GM12864 (cell line): ENCODE data around the gene RGS5.
"Not testable (repeated sequence)": the region's sequence is repeated elsewhere in the genome, so short reads cannot be mapped to it uniquely, and the experiment has no call there.

ENCODE experiments used
- DNase-seq: peaks from one replicate; pipeline ENCODE4 v3.0.0-alpha.2; 2011; ENCODE audit warnings: low read depth
- H3K4me3 ChIP-seq: 2 replicates; pipeline ENCODE4 v1.5.1; 2011; ENCODE audit warnings: mild to moderate bottlenecking, low read depth, low read length, control low read depth
- TF ChIP-seq, protein P1 (sequence below): IDR thresholded peaks from 2 replicates; pipeline ENCODE4 v1.5.1; 2011; ENCODE audit warnings: low read depth, mild to moderate bottlenecking, moderate library complexity, low read length, control low read depth, inconsistent platforms; ENCODE audit errors: missing control alignments

Gene RGS5

DNA sequence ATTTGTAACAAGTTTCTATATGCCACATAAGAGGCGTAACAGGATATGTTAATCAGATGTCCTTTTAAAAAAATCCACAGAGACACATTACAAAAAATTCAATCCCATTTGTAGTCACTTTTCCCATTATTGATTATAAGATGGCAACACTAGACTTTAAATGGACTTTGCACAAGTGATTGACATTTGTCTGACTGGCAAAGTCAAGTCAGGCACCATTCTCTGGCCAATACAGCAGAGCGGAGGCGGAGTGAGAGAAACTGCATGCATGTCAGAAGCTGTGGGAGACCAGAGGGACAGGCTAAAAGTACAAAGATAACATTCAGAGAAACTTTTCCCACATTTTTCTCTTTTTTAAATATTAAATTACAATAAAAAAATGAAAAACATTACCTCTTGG lies 28.1 kb upstream of the RGS5 start:
- DNase-seq: no peak
- TF ChIP-seq, protein P1, sequence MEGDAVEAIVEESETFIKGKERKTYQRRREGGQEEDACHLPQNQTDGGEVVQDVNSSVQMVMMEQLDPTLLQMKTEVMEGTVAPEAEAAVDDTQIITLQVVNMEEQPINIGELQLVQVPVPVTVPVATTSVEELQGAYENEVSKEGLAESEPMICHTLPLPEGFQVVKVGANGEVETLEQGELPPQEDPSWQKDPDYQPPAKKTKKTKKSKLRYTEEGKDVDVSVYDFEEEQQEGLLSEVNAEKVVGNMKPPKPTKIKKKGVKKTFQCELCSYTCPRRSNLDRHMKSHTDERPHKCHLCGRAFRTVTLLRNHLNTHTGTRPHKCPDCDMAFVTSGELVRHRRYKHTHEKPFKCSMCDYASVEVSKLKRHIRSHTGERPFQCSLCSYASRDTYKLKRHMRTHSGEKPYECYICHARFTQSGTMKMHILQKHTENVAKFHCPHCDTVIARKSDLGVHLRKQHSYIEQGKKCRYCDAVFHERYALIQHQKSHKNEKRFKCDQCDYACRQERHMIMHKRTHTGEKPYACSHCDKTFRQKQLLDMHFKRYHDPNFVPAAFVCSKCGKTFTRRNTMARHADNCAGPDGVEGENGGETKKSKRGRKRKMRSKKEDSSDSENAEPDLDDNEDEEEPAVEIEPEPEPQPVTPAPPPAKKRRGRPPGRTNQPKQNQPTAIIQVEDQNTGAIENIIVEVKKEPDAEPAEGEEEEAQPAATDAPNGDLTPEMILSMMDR: no peak
- H3K4me3 ChIP-seq: no peak overlapping the region

DNA sequence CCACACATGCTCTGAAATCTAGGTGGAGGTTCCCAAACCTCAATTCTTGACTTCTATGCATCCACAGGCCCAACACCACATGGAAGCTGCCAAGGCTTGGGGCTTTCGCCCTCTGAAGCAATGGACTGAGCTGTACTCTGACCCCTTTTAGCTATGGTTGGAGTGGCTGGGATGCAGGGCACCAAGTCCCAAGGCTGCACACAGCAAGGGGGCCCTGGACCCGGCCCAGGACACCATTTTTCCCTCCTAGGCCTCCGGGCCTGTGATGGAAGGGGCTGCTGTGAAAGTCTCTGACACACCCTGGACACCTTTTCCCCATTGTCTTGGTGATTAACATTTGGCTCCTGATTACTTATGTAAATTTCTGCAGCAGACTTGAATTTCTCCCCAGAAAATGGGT lies 25.6 kb upstream of the RGS5 start:
- H3K4me3 ChIP-seq, DNase-seq: not testable (repeated sequence)

DNA sequence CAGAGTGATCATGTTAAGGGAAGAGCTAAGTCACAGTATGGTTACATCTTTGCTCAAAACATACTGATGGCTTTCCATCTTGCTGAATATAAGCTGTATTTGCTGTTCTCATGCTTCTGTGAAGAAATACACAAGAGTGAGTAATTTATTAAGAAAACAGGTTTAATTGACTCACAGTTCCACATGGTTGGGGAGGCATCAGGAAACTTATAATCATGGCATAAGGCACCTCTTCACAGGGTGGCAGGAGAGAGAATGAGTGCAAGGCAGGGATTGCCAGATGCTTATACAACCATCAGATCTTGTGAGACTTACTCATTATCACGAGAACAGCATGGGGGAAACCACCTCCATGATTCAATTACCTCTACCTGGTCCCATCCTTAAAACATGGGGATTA lies 24.4 kb upstream of the RGS5 start:
- H3K4me3 ChIP-seq: no peak overlapping the region
- TF ChIP-seq, protein P1: no peak
- DNase-seq: no peak

- DNase-seq: no peak
- TF ChIP-seq, protein P1: no peak
Measured at GRCh38 chr1:163213626-163214025, 10.9 kb upstream of the RGS5 start.

GRCh38 chr1:163211667-163212066 lies 9.0 kb upstream of the RGS5 start:
- H3K4me3 ChIP-seq: no peak overlapping the region
- TF ChIP-seq, protein P1: no peak
- DNase-seq: no peak

More at GRCh38 chr1:163213626-163214025, 10.9 kb upstream of the RGS5 start:
- no peak overlapping the region for H3K4me3 ChIP-seq

- TF ChIP-seq, protein P1: no peak
- DNase-seq: no peak
- no peak overlapping the region for H3K4me3 ChIP-seq
Measured at GRCh38 chr1:163205513-163205912, 2.8 kb upstream of the RGS5 start.

DNA sequence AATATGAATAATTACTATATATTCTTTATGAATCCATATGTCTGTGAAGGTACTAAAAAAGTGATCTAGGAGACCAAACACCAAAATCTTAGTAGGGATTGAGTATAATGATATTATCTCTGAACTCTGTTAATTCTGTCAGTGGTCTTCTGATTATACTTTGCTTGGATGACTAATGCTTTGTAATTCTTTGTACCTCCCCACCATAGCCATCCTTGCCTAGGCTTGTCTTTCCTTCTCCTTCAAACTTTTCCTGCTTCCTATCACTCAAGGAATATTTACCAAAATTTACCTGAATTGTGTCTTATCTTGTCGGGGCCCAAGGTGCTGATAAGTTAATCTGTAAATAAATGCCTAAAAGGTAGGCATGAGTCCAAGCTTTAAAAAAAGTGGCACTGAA lies 845 bp upstream of the RGS5 start:
- TF ChIP-seq, protein P1: no peak
- no peak overlapping the region for H3K4me3 ChIP-seq
- DNase-seq: no peak

GRCh38 chr1:163201906-163202305 lies 810 bp downstream of the RGS5 start:
- no peak overlapping the region for H3K4me3 ChIP-seq
- no peak for DNase-seq
- TF ChIP-seq, protein P1: no peak
